Measurements from ENCODE around the gene CCR5. TPM values are rescaled to one million over a fixed set of nuclear protein-coding genes. Genes with fewer than 3 reads are reported as not detected.
"Not testable (repeated sequence)": the region's sequence is repeated elsewhere in the genome, so short reads cannot be mapped to it uniquely, and the experiment has no call there.

Gene CCR5
- total and polyA plus RNA-seq, 4 donors = 0.06 to 0.75 (median 0.37) TPM

DNA sequence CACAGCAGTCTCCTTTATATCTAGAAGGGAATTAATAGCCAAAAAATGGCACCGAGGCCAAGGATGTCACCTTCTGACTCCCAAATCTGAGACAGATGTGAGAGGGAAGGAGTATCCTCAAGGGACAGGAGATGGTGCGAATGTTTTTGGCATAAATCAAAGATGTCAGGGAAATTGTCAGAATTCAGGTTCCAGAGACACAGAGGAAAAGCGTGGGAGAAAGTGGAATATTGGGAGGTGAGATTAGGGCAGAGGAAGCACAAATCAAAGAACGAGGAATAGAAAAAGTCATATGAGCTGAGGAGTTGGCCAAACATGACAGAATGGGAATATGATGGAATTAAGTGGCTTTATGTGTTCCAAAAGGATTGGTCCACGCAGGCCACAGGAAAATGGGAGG lies 30.1 kb downstream of the CCR5 start (continued):
- TF ChIP-seq, protein P1, sequence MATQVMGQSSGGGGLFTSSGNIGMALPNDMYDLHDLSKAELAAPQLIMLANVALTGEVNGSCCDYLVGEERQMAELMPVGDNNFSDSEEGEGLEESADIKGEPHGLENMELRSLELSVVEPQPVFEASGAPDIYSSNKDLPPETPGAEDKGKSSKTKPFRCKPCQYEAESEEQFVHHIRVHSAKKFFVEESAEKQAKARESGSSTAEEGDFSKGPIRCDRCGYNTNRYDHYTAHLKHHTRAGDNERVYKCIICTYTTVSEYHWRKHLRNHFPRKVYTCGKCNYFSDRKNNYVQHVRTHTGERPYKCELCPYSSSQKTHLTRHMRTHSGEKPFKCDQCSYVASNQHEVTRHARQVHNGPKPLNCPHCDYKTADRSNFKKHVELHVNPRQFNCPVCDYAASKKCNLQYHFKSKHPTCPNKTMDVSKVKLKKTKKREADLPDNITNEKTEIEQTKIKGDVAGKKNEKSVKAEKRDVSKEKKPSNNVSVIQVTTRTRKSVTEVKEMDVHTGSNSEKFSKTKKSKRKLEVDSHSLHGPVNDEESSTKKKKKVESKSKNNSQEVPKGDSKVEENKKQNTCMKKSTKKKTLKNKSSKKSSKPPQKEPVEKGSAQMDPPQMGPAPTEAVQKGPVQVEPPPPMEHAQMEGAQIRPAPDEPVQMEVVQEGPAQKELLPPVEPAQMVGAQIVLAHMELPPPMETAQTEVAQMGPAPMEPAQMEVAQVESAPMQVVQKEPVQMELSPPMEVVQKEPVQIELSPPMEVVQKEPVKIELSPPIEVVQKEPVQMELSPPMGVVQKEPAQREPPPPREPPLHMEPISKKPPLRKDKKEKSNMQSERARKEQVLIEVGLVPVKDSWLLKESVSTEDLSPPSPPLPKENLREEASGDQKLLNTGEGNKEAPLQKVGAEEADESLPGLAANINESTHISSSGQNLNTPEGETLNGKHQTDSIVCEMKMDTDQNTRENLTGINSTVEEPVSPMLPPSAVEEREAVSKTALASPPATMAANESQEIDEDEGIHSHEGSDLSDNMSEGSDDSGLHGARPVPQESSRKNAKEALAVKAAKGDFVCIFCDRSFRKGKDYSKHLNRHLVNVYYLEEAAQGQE (IDR thresholded peaks at IDR 0.05) = no peak
- TF ChIP-seq NR2F2 (IDR thresholded peaks at IDR 0.05) = no peak

DNA sequence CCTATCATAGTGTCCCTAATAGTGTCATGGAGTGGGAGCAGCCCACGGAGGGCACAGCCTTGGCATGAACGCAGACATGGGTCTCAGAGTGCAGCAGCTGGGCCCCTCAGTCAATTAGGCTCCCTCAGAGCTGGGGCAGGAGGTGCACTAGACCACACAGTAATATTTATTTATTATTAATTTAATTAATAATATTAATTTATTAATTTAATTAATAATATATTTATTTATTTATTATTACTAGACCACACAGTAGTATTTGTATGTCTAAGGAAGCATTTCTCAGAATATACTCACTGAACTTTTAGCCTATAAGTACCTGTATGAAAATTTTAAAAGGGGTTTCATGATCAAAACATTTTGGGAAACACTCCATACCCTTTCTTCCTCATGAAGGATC lies 30.8 kb downstream of the CCR5 start:
- no peaks in the 10 kb centered on the region for H3K36me3 ChIP-seq (ENCODE audit: control insufficient read depth in 4 of 4, insufficient read depth in 3 of 4, low read depth in 1 of 4, low read length in 3 of 4)
- H3K27me3 ChIP-seq (ENCODE audit: control insufficient read depth in 4 of 4, insufficient read depth in 4 of 4, low read length in 3 of 4) = no peaks in the 10 kb centered on the region
- TF ChIP-seq EGR1 (IDR thresholded peaks at IDR 0.05; ENCODE audit: low read depth in 2 of 2) (no peak), TAF1 (conservative IDR thresholded peaks at IDR 0.05) (no peak), FOXA1 (IDR thresholded peaks at IDR 0.05) (no peak), NR2F2 (IDR thresholded peaks at IDR 0.05) (no peak), HNF4G (IDR thresholded peaks at IDR 0.05) (no peak), RXRA (IDR thresholded peaks at IDR 0.05) (no peak), ATF3 (IDR thresholded peaks at IDR 0.05) (no peak), GABPA (IDR thresholded peaks at IDR 0.05 in 1 of 2, conservative IDR thresholded peaks at IDR 0.05 in 1 of 2) (no peak), JUND (IDR thresholded peaks at IDR 0.05) (no peak), MAX (IDR thresholded peaks at IDR 0.05) (no peak), YY1 (IDR thresholded peaks at IDR 0.05) (no peak), SP1 (IDR thresholded peaks at IDR 0.05) (no peak), CTCF (IDR thresholded peaks at IDR 0.05; ENCODE audit: low read depth, low read length, missing input control) (no peak), RAD21 (IDR thresholded peaks at IDR 0.05) (no peak), HNF4A (conservative IDR thresholded peaks at IDR 0.05) (no peak), FOXA2 (IDR thresholded peaks at IDR 0.05) (no peak)
- TF ChIP-seq, protein P1 (IDR thresholded peaks at IDR 0.05) = no peak
- TF ChIP-seq, protein P2, sequence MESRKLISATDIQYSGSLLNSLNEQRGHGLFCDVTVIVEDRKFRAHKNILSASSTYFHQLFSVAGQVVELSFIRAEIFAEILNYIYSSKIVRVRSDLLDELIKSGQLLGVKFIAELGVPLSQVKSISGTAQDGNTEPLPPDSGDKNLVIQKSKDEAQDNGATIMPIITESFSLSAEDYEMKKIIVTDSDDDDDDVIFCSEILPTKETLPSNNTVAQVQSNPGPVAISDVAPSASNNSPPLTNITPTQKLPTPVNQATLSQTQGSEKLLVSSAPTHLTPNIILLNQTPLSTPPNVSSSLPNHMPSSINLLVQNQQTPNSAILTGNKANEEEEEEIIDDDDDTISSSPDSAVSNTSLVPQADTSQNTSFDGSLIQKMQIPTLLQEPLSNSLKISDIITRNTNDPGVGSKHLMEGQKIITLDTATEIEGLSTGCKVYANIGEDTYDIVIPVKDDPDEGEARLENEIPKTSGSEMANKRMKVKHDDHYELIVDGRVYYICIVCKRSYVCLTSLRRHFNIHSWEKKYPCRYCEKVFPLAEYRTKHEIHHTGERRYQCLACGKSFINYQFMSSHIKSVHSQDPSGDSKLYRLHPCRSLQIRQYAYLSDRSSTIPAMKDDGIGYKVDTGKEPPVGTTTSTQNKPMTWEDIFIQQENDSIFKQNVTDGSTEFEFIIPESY (IDR thresholded peaks at IDR 0.05) = no peak
- H3K9ac ChIP-seq (ENCODE audit: low read depth in 1 of 2, low read length in 2 of 2) = no peak overlapping the region
- no peak overlapping the region for H3K27ac ChIP-seq (ENCODE audit: low read depth in 1 of 2, low read length in 2 of 2)
- DNase-seq (ENCODE audit: low spot score) = no peak
- H3K4me3 ChIP-seq (ENCODE audit: low read depth in 1 of 3, low read length in 3 of 3) = no peak overlapping the region
- WGBS = 89% methylated on average over 2 of the region's 2 CpGs
- peaks cover 0 to 9% (median 4%) of the 10 kb centered on the region in 4 donors for H3K4me1 ChIP-seq (ENCODE audit: control insufficient read depth in 4 of 4, insufficient read depth in 4 of 4, low read length in 3 of 4)
- no peaks in the 10 kb centered on the region for H3K9me3 ChIP-seq (ENCODE audit: control insufficient read depth in 4 of 4, low read length in 3 of 4)

GRCh38 chr3:46402902-46403301 lies 32.2 kb downstream of the CCR5 start:
- not testable (repeated sequence) for H3K4me1 ChIP-seq (ENCODE audit: control insufficient read depth in 4 of 4, insufficient read depth in 4 of 4, low read length in 3 of 4); H3K27ac ChIP-seq (ENCODE audit: low read depth in 1 of 2, low read length in 2 of 2); H3K9ac ChIP-seq (ENCODE audit: low read depth in 1 of 2, low read length in 2 of 2); H3K4me3 ChIP-seq (ENCODE audit: low read depth in 1 of 3, low read length in 3 of 3); H3K36me3 ChIP-seq (ENCODE audit: control insufficient read depth in 4 of 4, insufficient read depth in 3 of 4, low read depth in 1 of 4, low read length in 3 of 4); DNase-seq (ENCODE audit: low spot score); H3K27me3 ChIP-seq (ENCODE audit: control insufficient read depth in 4 of 4, insufficient read depth in 4 of 4, low read length in 3 of 4); H3K9me3 ChIP-seq (ENCODE audit: control insufficient read depth in 4 of 4, low read length in 3 of 4)
- 87% methylated on average over 4 of the region's 4 CpGs for WGBS
